SK-N-SH treated with all-trans-retinoic acid at 6 μM for 48 hours (cell line): Measurements from ENCODE around the gene SH3PXD2A.

ENCODE experiments used
- ESRRG ChIP-seq: fragments of 250-450 bp; sonication (Bioruptor Pico); IDR thresholded peaks from 2 replicates; pipeline ENCODE4 v1.6.1; 2021; ENCODE audit warnings: mild to moderate bottlenecking
- GLIS3 ChIP-seq: fragments of 250-450 bp; sonication (Bioruptor Pico); IDR thresholded peaks from 2 replicates; pipeline ENCODE4 v1.5.0; 2020; ENCODE audit warnings: mild to moderate bottlenecking, moderate library complexity
- ISL1 ChIP-seq: fragments of 250-450 bp; sonication (Bioruptor Pico); IDR thresholded peaks from 2 replicates; pipeline ENCODE4 v2.1.2; 2022; ENCODE audit warnings: mild to moderate bottlenecking, moderate library complexity
- OSR1 ChIP-seq: fragments of 250-450 bp; sonication (Bioruptor Pico); IDR thresholded peaks from 2 replicates; pipeline ENCODE4 v1.8.0; 2022; ENCODE audit warnings: moderate library complexity, mild to moderate bottlenecking, inconsistent platforms
- PPARA ChIP-seq: fragments of 250-450 bp; sonication (Bioruptor Pico); IDR thresholded peaks from 2 replicates; pipeline ENCODE4 v1.5.0; 2020; ENCODE audit warnings: mild to moderate bottlenecking, borderline replicate concordance
- RARB ChIP-seq: fragments of 250-450 bp; sonication (Bioruptor Pico); IDR thresholded peaks from 2 replicates; pipeline ENCODE4 v1.8.0; 2021; ENCODE audit warnings: mild to moderate bottlenecking, moderate library complexity
- TCF4 ChIP-seq: fragments of 250-450 bp; sonication (Bioruptor Pico); IDR thresholded peaks from 2 replicates; pipeline ENCODE4 v1.8.0; 2021; ENCODE audit warnings: mild to moderate bottlenecking, moderate library complexity, borderline replicate concordance
- TOX ChIP-seq: fragments of 250-450 bp; sonication (Bioruptor Pico); IDR thresholded peaks from 2 replicates; pipeline ENCODE4 v1.8.0; 2021; ENCODE audit warnings: mild to moderate bottlenecking, moderate library complexity, borderline replicate concordance
- ZFP3 ChIP-seq: fragments of 250-450 bp; sonication (Bioruptor Pico); IDR thresholded peaks from 2 replicates; pipeline ENCODE4 v1.5.0; 2020; ENCODE audit warnings: mild to moderate bottlenecking, moderate library complexity
- ZFP30 ChIP-seq: fragments of 450-650 bp; formaldehyde crosslinking; IDR thresholded peaks from 2 replicates; pipeline ENCODE4 v1.5.0; 2022; ENCODE audit warnings: mild to moderate bottlenecking, moderate library complexity
- ZNF8 ChIP-seq: fragments of 450-650 bp; formaldehyde crosslinking; IDR thresholded peaks from 2 replicates; pipeline ENCODE4 v1.5.0; 2020; ENCODE audit warnings: mild to moderate bottlenecking, moderate library complexity
- TF ChIP-seq, protein P1 (sequence below): fragments of 250-450 bp; sonication (Bioruptor Pico); IDR thresholded peaks from 2 replicates; pipeline ENCODE4 v1.5.1; 2021; ENCODE audit warnings: mild to moderate bottlenecking, moderate library complexity
- TF ChIP-seq, protein P2 (sequence below): fragments of 250-450 bp; sonication (Bioruptor Pico); IDR thresholded peaks from 2 replicates; pipeline ENCODE4 v1.8.0; 2020; ENCODE audit warnings: mild to moderate bottlenecking, moderate library complexity, borderline replicate concordance

DNA sequence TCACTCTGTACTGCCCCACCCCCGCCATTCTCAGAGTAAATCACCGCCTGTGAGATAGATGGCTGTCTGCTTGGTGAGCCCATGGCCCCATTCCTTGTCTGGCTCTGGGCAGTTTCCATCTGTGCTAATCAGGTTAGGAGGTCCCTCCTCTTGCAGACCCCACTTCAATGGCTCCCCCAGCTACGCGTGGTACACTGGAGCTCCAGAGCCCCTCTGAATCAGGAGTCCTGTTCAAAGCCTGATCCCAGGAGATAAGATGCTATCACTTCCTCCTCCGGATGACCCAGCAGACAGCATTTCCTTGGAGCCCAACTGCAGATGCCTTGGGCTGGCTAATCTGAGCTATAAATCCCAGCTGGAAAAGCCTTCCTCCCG lies 122.3 kb downstream of the SH3PXD2A start:
- no peak for TF ChIP-seq PPARA (CRISPR knock-in tag)
- TF ChIP-seq, protein P1, sequence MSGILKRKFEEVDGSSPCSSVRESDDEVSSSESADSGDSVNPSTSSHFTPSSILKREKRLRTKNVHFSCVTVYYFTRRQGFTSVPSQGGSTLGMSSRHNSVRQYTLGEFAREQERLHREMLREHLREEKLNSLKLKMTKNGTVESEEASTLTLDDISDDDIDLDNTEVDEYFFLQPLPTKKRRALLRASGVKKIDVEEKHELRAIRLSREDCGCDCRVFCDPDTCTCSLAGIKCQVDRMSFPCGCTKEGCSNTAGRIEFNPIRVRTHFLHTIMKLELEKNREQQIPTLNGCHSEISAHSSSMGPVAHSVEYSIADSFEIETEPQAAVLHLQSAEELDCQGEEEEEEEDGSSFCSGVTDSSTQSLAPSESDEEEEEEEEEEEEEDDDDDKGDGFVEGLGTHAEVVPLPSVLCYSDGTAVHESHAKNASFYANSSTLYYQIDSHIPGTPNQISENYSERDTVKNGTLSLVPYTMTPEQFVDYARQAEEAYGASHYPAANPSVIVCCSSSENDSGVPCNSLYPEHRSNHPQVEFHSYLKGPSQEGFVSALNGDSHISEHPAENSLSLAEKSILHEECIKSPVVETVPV (CRISPR knock-in tag) = no peak
- no peak for TF ChIP-seq ISL1 (CRISPR knock-in tag)
- no peak for TF ChIP-seq RARB
- no peak for TF ChIP-seq GLIS3 (CRISPR knock-in tag)
- no peak for TF ChIP-seq ZFP3 (CRISPR knock-in tag)
- TF ChIP-seq, protein P2, sequence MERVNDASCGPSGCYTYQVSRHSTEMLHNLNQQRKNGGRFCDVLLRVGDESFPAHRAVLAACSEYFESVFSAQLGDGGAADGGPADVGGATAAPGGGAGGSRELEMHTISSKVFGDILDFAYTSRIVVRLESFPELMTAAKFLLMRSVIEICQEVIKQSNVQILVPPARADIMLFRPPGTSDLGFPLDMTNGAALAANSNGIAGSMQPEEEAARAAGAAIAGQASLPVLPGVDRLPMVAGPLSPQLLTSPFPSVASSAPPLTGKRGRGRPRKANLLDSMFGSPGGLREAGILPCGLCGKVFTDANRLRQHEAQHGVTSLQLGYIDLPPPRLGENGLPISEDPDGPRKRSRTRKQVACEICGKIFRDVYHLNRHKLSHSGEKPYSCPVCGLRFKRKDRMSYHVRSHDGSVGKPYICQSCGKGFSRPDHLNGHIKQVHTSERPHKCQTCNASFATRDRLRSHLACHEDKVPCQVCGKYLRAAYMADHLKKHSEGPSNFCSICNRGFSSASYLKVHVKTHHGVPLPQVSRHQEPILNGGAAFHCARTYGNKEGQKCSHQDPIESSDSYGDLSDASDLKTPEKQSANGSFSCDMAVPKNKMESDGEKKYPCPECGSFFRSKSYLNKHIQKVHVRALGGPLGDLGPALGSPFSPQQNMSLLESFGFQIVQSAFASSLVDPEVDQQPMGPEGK (CRISPR knock-in tag) = no peak
- TF ChIP-seq ZNF8 (CRISPR knock-in tag) = peak; percentile 55; the same call in 1 of the 2 replicates
- no peak for TF ChIP-seq ZFP30 (CRISPR knock-in tag)
- TF ChIP-seq OSR1 (CRISPR knock-in tag) = no peak
- peak; percentile 95 for TF ChIP-seq TCF4 (CRISPR knock-in tag)
- no peak for TF ChIP-seq TOX (CRISPR knock-in tag)
- no peak for TF ChIP-seq ESRRG (CRISPR knock-in tag)
